NCI-H146 treated with DMSO at 0.1 percent for 48 hours (cell line): ENCODE measurements around the gene MN1.

Experiments
- DNase-seq: peaks from one replicate; lab custom pipeline; 2025; ENCODE audit not compliant: unreplicated experiment; lab: John Stamatoyannopoulos, UW

MN1 gene

GRCh38 chr22:27786291-27786932 is 15.1 kb downstream of the MN1 start:
- no peak for DNase-seq

- no peak for DNase-seq
Measured at GRCh38 chr22:27785831-27786230, 15.7 kb downstream of the MN1 start.

GRCh38 chr22:27784120-27784475 is 17.5 kb downstream of the MN1 start:
- no peak for DNase-seq

GRCh38 chr22:27783436-27784119 is 18.0 kb downstream of the MN1 start:
- DNase-seq = no peak

- DNase-seq = no peak
Measured at GRCh38 chr22:27782088-27782487, 19.5 kb downstream of the MN1 start.

- DNase-seq = no peak
Measured at GRCh38 chr22:27780161-27780575, 21.4 kb downstream of the MN1 start.

- DNase-seq = no peak
Measured at GRCh38 chr22:27779643-27780042, 21.9 kb downstream of the MN1 start.

GRCh38 chr22:27778294-27779090 is 23.1 kb downstream of the MN1 start:
- DNase-seq = no peak

GRCh38 chr22:27777128-27777527 is 24.4 kb downstream of the MN1 start:
- DNase-seq = no peak

GRCh38 chr22:27776650-27776958 is 25.0 kb downstream of the MN1 start:
- no peak for DNase-seq

GRCh38 chr22:27775758-27776649 is 25.6 kb downstream of the MN1 start:
- DNase-seq = no peak

GRCh38 chr22:27775087-27775698 is 26.4 kb downstream of the MN1 start:
- DNase-seq = no peak

GRCh38 chr22:27774200-27774599 is 27.4 kb downstream of the MN1 start:
- DNase-seq = no peak

GRCh38 chr22:27772984-27773498 is 28.5 kb downstream of the MN1 start:
- DNase-seq = no peak

- DNase-seq = peak; percentile 8
Measured at GRCh38 chr22:27772081-27772983, 29.2 kb downstream of the MN1 start.

GRCh38 chr22:27771637-27772036 is 29.9 kb downstream of the MN1 start:
- no peak for DNase-seq

- no peak for DNase-seq
Measured at GRCh38 chr22:27769012-27769411, 32.5 kb downstream of the MN1 start.

- DNase-seq = no peak
Measured at GRCh38 chr22:27768027-27768653, 33.4 kb downstream of the MN1 start.

- no peak for DNase-seq
Measured at GRCh38 chr22:27766679-27767078, 34.9 kb downstream of the MN1 start.
